Duodenal mucosa (tissue), 2 donors: ENCODE results near the gene GRAMD4.

Source experiments
- H3K27ac ChIP-seq: one replicate; pipeline ENCODE4 v1.7.0; 2013; ENCODE audit warnings: low read depth, low read length
- H3K27me3 ChIP-seq, 2 donors: one replicate each; pipeline ENCODE4 v1.7.0; 2013; ENCODE audit warnings: low read length in 2 of 2, control low read depth in 1 of 2; ENCODE audit not compliant: insufficient read depth in 2 of 2, control insufficient read depth in 1 of 2
- H3K36me3 ChIP-seq, 2 donors: one replicate each; pipeline ENCODE4 v1.7.0; 2013; ENCODE audit warnings: low read length in 2 of 2, control low read depth in 1 of 2; ENCODE audit not compliant: insufficient read depth in 2 of 2, control insufficient read depth in 1 of 2
- H3K4me1 ChIP-seq, 2 donors: one replicate each; pipeline ENCODE4 v1.7.0; 2013; ENCODE audit warnings: low read length in 2 of 2, control low read depth in 1 of 2; ENCODE audit not compliant: insufficient read depth in 2 of 2, control insufficient read depth in 1 of 2
- H3K4me3 ChIP-seq, 2 donors: one replicate each; pipeline ENCODE4 v1.7.0; 2013; ENCODE audit warnings: low read length in 2 of 2, low read depth in 1 of 2
- H3K9ac ChIP-seq, 2 donors: one replicate each; pipeline ENCODE4 v1.7.0; 2013; ENCODE audit warnings: low read length in 2 of 2, low read depth in 1 of 2
- H3K9me3 ChIP-seq, 2 donors: one replicate each; pipeline ENCODE4 v1.7.0; 2013; ENCODE audit warnings: low read length in 2 of 2, control low read depth in 1 of 2; ENCODE audit not compliant: control insufficient read depth in 1 of 2

Gene GRAMD4

DNA sequence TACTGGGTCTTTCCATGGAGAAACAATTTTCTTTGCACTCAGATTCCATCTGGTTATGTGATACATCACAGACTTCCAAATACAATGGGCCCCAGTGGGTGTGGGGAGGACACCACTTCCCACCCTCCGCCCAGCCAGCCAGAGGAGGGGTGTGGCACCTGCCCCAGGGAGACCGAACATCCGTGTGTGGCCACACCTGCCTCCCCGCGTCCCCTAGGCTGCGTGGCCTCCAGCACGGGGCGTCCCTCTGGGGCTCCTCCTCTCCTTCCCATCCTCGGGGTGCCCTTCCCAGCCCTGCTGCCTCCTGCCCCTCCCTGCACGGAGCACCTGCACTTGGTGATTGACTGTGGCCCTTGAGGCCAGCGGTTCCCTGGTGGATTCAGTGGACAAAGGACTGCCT lies 68.8 kb downstream of the GRAMD4 start:
- H3K27ac ChIP-seq, result no peak overlapping the region
- H3K9ac ChIP-seq, result no peak overlapping the region
- H3K27me3 ChIP-seq, result no peaks in the 10 kb centered on the region
- H3K36me3 ChIP-seq, result peaks cover 32 to 67% of the 10 kb centered on the region in 2 donors
- peaks cover 45 to 46% of the 10 kb centered on the region in 2 donors for H3K4me1 ChIP-seq
- H3K4me3 ChIP-seq, result no peak overlapping the region
- no peaks in the 10 kb centered on the region for H3K9me3 ChIP-seq

DNA sequence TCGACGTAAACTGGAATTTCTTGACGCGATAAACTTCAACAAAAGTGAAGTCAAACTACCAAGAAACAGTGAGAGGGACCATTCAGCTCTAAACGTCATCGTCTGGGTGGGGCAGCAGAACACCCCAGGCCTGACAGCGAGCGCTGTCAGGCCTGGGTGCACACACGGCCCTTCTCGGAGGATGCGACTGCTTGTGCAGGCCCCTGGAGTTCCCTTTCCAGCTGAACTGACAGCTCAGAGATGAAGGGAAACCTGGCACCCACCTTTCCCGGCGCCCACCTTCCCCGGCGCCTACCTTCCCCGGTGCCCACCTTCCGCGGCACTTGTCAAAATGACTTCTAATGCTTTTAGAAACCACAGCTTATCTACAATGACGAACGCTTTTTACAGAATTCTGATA lies 70.0 kb downstream of the GRAMD4 start:
- no peak overlapping the region for H3K4me3 ChIP-seq
- H3K9me3 ChIP-seq, result no peaks in the 10 kb centered on the region
- H3K4me1 ChIP-seq, result peaks cover 34 to 36% of the 10 kb centered on the region in 2 donors
- H3K36me3 ChIP-seq, result peaks cover 44 to 76% of the 10 kb centered on the region in 2 donors
- H3K27ac ChIP-seq, result no peak overlapping the region
- no peak overlapping the region for H3K9ac ChIP-seq
- H3K27me3 ChIP-seq, result no peaks in the 10 kb centered on the region

DNA sequence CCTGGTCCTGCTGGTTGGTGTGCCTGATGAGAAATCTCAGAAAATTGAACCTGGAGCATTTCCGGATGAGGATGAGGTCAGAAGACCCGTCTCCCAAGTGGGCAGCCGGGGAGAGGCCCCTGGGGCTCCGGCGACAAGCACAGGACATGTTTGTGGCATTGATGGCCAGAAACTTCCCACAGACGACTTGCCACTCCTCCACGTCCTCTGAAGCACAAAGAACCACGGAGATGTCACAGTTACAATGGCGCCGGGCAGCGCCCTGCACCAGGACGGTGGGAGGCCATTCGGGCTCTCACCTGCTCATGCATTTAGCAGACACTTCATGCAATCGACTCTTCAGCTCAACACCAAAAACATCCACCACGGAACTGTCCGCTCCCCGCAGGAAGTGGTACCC lies 71.4 kb downstream of the GRAMD4 start:
- H3K27me3 ChIP-seq, result no peaks in the 10 kb centered on the region
- no peak overlapping the region for H3K4me3 ChIP-seq
- H3K36me3 ChIP-seq, result peaks cover 56 to 82% of the 10 kb centered on the region in 2 donors
- peaks cover 20 to 22% of the 10 kb centered on the region in 2 donors for H3K4me1 ChIP-seq
- no peaks in the 10 kb centered on the region for H3K9me3 ChIP-seq
- H3K9ac ChIP-seq, result no peak overlapping the region
- no peak overlapping the region for H3K27ac ChIP-seq

DNA sequence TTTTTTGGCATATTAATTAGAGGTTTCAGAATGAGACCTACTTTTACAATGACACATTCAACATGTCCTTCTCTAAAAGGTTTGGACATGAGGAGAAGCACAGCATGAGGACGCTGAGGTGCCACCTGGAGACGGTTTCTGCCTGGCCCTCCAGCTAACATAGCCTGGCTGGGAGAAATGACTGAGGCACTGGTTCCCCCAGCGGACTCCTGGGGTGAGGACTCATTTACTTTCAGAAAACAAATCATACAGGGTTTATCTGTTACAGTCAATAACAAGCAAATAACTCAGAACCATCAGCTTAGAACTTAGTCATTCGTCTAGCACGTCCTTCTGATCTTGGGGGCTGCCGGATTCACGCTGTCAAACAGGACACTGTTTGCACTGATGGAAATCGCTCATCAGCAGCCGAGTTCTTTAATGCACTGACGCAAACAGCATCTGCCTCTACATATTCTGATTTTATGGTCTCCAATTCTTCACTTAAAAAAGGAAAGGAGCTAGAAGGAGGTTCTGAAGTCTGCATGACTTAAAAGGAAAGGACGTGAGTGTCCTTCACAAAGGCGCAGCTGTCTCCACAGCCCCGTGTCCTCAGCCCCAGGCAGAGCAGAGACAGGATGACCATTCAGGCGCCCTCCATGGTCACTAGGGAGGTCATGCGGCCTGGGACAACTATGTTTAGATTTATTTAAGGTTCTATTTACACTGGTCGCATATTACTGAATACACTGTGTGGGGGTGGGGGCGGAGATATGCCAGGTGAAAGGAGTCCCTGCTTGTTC lies 73.6 kb downstream of the GRAMD4 start:
- Histone ChIP-seq H3K9ac (no peak overlapping the region), H3K27me3 (no peaks in the 10 kb centered on the region)

DNA sequence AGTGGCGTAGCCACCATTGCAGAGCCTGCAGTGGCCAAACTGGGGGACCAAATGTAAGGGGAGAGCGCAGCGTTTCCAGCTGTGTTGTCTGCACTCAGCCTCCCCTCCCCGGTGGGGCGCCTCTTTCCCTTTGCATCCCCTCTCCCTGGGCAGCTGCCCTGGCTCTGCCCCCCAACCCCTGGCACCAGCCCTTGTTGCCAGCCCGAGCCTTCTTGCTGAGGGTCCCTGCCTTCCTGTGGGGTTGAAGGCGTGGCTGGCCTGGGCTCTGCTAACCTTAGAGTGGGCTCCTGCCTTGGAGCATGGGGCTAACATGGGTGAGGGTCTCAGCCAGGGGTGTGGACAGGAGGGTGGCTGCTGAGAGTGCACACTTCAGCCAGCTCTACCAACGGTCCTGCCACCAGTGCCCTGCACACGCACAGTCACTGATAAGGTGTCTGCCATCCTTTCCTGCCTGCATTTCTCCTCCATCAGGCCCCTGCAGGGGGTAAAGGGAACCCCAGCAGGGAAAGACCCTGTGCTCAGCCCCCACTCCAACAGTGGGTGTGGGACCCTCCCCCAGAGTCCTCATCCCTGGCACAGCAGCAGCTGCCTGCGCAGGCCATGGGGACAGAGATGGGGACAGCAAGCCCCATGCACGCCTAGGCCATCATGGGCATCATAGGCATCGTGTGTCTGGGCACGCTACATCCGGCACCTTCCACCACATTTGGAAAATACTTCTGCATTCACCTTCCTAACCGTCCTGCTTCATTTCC lies 74.4 kb downstream of the GRAMD4 start:
- H3K27ac ChIP-seq, result no peak overlapping the region
- H3K9me3 ChIP-seq, result no peaks in the 10 kb centered on the region
- H3K4me3 ChIP-seq, result no peak overlapping the region
- no peaks in the 10 kb centered on the region for H3K27me3 ChIP-seq
- peaks cover under 1 to 4% of the 10 kb centered on the region in 2 donors for H3K4me1 ChIP-seq
- H3K36me3 ChIP-seq, result peaks cover 74 to 89% of the 10 kb centered on the region in 2 donors
- no peak overlapping the region for H3K9ac ChIP-seq

More for the DNA sequence above, 73.6 kb downstream of the GRAMD4 start:
- peaks cover 8 to 9% of the 10 kb centered on the region in 2 donors for H3K4me1 ChIP-seq
- H3K36me3 ChIP-seq, result peaks cover 68 to 86% of the 10 kb centered on the region in 2 donors
- no peaks in the 10 kb centered on the region for H3K9me3 ChIP-seq
- H3K27ac ChIP-seq, result no peak overlapping the region
- no peak overlapping the region for H3K4me3 ChIP-seq

DNA sequence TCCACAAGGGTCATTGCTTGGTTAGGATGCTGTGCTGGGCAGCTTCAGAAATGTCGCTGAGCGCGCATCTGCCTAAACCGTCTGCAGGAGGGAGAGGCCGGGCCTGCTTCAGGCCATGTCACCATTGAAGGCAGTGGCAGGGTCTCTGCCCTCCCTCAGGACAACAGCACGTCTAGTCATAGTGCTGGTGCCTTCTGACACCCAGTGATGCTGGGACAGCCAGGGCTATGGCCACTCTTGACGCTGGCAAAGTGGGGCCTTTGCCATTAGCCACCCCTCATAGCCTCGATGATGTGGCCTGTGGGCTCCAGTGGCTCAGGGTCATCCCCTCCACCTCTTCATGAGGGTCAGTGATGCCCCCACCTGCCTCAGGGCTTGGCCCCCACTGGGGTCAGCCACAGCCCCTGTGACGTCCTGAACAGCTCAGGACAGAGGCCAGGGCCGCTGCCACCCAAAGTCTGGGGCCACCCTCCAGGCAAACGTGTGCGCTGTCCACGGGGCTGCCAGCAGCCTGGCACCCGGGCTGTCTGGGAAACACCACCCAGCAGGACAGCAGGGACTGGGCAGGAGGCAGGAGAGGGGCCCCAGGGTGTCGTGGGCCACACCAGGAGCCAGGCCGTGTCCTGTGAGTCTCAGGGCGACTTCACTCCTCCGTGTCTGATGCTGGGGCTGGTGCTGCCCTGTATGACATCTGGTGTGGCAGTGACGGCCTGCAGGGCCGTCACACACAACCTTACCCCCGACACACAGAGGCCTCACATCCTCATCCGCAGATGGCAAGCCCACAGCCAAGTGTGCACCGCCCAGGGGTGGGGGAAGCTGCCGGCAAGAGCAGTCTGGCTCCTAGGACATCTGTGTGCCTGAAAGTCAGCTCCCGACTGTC lies 75.4 kb downstream of the GRAMD4 start:
- H3K27ac ChIP-seq, result no peak overlapping the region
- no peak overlapping the region for H3K4me3 ChIP-seq
- H3K4me1 ChIP-seq, result no peaks in the 10 kb centered on the region
- no peaks in the 10 kb centered on the region for H3K9me3 ChIP-seq
- peaks cover 64 to 86% of the 10 kb centered on the region in 2 donors for H3K36me3 ChIP-seq
- H3K27me3 ChIP-seq, result no peaks in the 10 kb centered on the region
- H3K9ac ChIP-seq, result no peak overlapping the region

DNA sequence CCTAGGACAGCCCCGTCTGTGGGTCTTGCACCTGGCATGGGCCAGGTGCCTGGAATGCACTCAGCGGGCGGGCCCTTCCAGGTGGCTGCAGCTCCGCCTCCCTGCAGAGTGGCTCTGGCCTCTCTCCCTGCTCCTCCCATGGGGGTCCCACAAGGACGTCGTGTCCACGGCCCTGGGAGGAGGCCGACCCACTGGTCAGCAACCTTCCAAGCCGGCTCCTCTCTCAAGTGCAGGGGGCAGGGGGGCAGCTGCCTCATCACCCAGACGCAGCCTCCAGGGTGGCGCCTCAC lies 76.0 kb downstream of the GRAMD4 start:
- H3K36me3 ChIP-seq, result peaks cover 63 to 86% of the 10 kb centered on the region in 2 donors
- no peaks in the 10 kb centered on the region for H3K27me3 ChIP-seq
- no peak overlapping the region for H3K9ac ChIP-seq
- no peak overlapping the region for H3K4me3 ChIP-seq
- H3K27ac ChIP-seq, result no peak overlapping the region
- H3K4me1 ChIP-seq, result no peaks in the 10 kb centered on the region
- H3K9me3 ChIP-seq, result no peaks in the 10 kb centered on the region

DNA sequence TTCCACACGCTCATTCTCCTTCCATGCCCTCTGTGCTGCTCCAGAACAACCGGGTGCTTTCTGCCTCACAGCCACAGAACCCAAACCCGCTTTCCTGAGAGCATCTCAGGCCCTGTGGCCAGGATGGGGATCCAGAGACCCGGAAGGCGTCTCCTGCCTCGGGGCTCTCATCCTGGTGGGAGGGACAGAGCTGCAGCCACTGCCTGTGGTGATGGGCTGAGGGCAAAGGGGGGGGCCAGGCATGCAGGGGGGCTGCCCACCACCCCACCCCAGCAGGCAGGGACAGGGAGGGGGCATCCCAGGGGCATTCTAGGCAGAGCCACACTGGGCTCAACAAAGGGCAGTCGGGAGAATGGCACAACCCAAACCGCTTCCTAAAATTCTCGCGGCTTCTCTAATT lies 76.4 kb downstream of the GRAMD4 start:
- H3K27me3 ChIP-seq, result no peaks in the 10 kb centered on the region
- no peak overlapping the region for H3K9ac ChIP-seq
- peaks cover 64 to 86% of the 10 kb centered on the region in 2 donors for H3K36me3 ChIP-seq
- no peak overlapping the region for H3K4me3 ChIP-seq
- no peaks in the 10 kb centered on the region for H3K4me1 ChIP-seq
- no peaks in the 10 kb centered on the region for H3K9me3 ChIP-seq
- no peak overlapping the region for H3K27ac ChIP-seq

DNA sequence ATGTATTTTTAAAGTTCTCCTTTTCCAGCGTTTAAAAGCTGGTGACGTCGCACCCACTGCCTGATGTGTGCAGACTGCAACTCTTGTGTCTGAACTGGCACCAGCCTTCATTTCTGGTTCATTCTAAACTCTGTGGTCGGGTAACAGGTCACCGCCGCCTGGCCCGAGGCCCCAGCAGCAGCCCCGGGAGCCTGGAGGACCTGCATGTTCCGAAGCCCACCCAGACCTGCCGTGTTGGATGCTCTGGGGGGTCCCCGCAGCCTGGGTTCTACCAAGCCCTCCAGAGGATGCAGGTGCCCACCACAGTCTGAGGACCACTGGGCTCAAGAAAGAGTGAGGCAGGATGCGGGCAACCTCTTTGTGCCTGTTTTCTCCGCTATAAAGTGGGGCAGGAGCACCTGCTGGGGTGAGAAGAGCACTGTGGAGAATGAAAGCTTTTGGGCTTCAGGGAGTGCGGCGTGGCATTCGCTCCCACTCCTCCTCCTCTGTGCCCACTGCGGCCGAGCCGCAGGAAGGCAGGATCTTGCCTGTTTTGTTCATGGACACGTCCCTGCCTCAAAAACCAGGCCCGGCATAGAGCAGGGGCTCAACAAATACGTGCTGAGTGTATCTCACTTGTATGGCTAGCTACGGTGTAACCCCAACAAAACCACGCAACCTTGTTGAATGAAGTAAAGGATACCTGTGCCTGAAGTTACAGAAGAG lies 77.8 kb downstream of the GRAMD4 start:
- no peaks in the 10 kb centered on the region for H3K27me3 ChIP-seq
- H3K36me3 ChIP-seq, result peaks cover 60 to 87% of the 10 kb centered on the region in 2 donors

More for the DNA sequence above, 77.8 kb downstream of the GRAMD4 start:
- Histone ChIP-seq H3K9me3 (no peaks in the 10 kb centered on the region), H3K27ac (no peak overlapping the region), H3K4me1 (no peaks in the 10 kb centered on the region), H3K4me3 (no peak overlapping the region), H3K9ac (no peak overlapping the region)
